ENCODE results near the gene KIAA1143.

KIAA1143 gene

DNA sequence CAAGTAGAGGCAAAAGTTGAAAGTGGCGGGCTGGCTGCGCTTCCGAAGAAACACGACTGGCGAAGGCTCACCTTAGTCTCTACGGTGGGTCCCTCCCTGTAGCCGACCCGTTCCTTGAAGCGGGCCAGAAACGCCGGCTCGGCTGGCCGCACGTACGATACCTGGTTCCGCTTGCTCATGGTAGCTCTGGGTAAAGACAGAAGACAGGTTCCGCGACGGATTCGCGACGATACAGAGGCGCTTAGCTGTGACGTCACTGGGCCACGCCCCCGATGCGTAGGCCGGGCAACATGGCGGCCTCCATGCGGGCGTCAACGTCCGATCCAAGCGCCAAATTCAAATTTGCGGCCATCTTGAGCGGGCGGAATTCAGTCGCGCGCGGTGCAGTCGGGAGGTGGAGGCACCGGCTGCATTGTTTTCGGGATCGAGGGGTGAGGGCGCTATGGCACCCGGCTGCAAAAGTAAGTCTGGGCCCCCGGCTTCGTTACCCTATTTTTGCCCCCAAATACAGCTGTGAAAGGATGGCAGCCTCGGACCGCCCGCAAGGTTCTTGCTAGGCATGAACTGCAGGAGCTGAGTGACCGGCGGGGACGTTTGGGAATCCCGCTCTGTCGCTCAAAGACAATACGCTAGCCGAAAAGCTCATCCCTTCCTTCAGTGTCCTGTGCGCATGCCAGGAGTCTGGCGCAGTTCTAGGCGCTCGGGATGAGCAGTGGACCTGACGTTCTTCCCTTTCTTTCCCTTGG lies at the start of gene KIAA1143, which contains the start of gene KIF15:
TSS of gene KIAA1143 (minus strand) at position 196 of the 746 bp plus-strand sequence. CDS start at position 179, 17 bp downstream.
TSS of gene KIF15 (plus strand) at position 371 of the 746 bp plus-strand sequence. CDS start at position 443, 72 bp downstream.
- DNase-seq (ENCODE audit: low spot score), result peak; percentile 89

DNA sequence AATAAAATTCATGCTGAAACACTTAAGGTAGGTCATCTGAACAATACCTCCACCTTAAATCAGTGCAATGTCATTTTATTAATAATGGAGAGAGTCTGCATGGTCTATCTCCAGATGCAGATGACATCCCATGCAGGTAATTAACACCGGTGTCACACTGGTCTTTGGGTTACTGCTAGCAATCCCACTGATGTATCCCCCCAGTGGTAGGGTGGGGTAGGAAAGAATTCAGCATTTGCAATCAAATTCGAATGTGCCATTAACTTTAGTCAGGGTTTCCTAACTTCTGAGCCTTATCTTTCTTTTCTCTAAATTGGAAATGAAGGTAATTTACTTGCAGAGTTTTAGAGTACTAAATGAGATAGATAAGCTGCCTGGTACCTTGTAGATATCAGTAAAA lies 44.5 kb upstream of the KIAA1143 start:
- no peak for DNase-seq (ENCODE audit: low spot score)

DNA sequence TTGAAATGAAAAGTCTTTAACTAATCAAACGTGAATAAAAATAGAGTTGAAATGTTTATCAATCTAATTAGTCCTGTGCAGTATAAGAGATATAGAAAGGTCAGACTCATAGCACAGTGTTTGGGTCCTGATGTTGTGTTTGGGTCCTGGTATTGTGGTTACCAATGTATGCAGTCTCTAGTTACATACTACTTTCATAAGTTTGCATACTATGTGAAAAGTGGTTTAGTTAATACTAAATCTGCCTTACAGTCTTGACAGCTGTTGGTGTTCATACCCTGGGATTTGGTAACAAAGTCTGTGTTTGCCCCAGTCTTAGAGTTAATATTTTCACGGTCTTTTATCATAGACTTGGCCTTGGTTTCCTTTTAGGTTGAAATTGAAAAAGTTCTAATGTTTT lies 41.9 kb upstream of the KIAA1143 start:
- no peak for DNase-seq (ENCODE audit: low spot score)

DNA sequence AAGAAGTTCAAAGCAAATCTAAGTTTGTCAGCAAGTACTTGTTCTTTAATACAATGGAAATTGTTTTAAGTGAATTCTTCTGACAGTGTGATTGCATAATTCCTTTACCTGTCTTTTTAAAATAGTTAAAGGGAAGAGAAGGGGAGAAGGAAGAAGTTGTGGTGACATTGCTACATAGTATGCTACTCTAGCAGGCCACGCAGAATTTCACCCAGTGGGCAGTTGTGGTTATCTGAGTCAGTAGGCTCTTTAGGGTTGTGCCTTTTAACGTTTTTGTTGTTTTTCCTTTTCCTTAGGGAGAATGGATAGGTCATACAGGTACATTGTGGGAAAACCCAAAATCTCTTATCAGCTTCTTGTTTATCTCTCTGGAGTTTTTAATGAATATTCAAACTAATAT lies 40.6 kb upstream of the KIAA1143 start:
- no peak for DNase-seq (ENCODE audit: low spot score)

DNA sequence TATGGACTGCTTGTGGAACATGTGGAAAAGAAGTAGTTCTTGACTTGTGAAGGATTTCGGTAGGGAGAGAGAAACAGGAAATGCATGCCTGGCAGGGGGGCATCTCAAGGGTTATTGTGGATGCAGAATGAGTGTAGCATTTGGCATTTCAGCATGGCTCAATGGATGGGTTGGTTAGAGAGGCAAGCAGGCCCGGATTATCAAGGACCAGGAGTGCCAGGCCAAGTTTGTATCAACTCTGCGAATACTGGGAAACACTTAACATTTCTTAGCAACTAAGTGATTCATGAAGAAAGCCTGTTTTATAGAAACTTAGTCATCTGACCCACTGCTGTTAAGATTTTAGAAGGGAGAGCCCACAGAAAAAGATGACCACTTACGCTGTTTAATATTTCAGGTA lies 33.8 kb upstream of the KIAA1143 start:
- no peak for DNase-seq (ENCODE audit: low spot score)

DNA sequence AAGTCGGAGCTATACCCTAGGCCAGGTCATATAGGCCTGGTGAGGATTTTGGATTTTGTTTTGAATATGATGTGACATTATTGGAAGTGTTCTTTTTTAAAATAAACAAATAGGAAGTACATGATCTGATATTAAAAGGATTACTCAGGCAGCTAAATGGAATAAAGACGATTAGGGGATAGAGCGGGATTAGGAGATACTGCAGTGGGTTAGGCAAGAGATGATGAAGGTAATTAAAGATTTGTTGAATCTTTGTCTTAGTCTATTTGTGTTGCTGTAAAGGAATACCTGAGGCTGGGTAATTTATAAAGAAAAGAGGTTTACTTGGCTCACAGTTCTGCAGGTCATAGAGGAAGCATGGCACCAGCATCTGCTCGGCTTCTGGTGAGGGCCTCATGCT lies 21.5 kb upstream of the KIAA1143 start:
- no peak for DNase-seq (ENCODE audit: low spot score)

DNA sequence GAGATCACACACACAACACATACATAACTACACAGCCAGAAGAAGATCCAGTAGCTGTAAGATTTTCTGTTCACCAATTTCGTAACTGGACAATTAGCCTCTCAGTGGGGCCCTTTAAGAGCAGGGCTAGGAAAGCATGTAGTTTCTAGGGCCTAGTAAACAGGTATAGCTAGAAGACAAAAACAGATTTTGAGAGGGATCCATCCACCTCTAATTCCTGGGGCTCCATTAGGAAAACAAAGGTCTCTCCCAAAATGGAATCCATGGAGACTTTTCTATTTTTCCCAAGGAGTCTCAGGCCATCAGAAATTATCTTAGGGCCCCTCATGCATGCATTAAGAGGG lies 10.7 kb upstream of the KIAA1143 start:
- DNase-seq (ENCODE audit: low spot score), result no peak

DNA sequence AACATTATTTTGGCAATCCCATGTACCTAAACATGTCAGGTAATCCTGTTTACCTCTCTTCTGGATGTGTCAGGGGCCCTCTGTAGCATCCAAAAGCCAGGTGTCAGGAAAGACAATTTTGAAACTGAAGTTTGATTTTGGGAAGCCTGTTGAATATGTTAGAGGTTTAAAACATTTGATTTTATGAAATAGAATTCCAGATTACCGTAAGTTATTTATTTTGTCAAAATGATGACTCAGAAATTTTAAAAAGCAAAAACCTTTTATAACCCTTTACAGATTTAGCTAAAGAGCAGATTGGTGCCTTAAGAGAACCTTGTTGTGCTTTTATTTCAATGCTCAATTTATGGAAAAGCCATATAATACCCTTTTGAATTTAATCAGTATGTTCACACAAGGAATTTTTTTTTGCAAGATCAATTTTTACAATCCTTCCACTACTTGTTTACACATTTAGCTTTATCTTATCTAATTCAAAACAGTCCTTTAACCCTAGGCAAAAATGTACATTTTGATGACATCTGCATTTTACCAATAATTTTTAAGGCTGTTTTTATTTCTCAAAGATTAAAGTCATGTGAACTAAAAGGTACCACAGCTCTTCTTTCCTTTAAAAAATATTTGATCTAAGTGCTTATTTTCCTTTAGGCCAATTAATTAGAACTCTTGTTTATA lies 10.1 kb upstream of the KIAA1143 start:
- no peak for DNase-seq (ENCODE audit: low spot score)

DNA sequence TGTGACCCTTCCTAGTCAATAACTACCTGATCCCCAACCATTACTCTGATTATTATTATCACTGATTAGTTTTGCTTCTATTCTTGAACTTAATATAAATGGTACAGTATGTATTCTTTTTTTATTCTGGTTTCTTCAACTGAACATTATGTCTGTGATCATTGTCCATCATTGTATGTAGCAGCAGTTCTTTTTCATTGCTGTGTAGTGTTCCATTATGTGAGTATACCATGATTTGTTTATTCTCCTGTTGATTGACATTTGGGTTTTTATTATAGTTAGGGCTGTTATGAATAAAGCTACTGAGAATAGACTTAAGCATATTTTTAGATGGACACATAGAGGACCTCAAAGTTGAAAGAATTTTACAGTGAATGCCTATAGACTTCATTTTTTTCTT lies 2.8 kb upstream of the KIAA1143 start:
- DNase-seq (ENCODE audit: low spot score), result no peak

DNA sequence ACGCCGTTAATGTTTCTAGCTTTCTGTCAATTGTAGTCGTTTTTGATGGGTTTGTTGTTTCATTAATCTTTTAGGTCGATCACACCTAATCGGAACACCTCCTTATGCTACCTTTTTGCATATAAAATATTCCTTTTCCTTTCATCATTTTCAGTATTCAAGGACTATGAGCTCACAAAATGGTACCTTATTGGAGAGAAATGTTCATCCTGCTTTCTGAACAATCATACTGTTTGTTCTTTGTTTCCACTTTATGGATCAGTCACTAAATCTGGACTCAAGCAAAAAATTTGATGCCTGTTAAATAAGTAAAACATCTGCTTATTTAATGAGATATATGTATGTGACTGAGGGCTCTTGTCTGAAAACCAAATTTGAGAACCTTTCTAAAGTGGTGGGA lies 1.3 kb upstream of the KIAA1143 start:
- no peak for DNase-seq (ENCODE audit: low spot score)

DNA sequence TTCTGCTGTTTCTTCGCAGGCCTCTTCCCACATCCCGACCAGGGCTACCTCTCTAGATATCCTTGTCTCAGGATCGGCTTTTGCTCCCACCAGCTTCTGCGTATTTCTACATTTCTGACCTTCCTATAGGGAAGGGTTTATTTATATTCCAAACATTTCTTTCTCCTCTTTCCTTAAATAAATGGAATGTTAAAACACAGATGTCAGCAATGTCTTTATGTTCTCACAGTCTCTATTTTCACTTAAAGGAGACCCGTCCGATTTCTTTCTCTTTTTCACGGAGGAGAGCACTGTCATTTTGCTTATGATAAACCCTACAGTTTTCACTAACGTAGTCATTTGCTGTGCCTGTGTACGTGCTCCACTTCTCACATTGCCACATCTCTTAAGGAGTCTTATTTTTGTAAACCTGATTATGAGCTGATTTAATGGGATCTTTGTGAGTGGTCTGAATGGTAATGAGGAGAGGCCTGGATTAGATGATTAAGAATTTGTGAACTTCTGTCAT lies 805 bp upstream of the KIAA1143 start:
- DNase-seq (ENCODE audit: low spot score), result no peak

DNA sequence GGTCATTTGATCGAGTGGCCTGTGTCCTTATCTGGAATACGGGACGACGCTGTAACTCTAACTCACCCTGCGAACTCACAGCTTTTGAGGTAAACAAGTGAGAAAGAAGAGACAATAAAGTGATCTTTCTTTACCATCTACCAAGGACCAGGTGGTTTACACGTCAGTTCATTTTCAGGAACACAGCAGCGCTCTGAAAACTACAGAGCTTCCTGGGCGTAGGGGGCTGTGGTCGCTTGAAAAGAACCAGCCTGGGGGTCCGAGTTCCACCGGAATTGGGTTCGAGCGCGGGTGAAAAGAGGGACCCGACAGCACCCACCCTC lies 357 bp downstream of the KIAA1143 start:
- DNase-seq (ENCODE audit: low spot score), result no peak

DNA sequence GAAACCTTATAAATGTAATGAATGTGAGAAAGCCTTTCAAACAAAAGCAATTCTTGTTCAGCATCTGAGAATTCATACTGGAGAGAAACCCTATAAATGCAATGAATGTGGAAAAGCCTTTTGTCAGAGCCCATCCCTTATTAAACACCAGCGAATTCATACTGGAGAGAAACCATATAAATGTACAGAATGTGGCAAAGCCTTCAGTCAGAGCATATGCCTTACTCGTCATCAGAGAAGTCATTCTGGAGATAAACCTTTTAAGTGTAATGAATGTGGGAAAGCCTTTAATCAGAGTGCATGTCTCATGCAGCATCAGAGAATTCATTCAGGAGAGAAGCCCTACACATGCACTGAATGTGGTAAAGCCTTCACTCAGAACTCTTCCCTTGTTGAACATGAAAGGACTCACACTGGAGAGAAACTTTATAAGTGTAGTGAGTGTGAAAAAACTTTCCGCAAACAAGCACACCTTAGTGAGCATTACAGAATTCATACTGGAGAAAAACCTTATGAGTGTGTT lies 26.7 kb downstream of the KIAA1143 start:
- no peak for DNase-seq (ENCODE audit: low spot score)

DNA sequence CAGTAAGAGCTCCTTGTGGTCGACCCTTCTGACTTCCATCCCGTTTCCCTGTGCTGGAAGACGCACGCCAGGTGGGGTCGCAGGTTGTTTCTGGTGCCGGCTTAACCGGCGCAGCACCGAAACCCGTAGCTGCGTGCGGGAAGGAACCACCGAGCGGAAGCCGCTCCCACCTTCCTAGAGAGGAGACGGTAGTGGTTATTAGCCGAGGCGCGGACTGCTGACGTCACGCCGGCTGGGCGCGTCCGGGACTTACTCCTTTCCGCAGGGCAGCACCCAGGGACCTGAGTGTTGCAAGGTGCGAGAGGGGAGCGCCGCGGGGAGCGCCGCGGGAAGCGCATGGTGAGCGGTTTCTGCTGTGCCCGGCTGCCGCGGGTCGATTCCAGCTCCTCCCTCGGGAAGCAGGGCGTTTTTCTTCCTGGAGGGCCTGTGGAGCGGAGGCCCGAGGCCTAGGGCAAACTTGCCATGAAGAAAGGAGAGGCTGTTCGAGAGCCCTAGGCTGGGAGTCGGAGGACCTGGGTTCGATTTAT lies 32.0 kb downstream of the KIAA1143 start, which contains the start of gene ZNF501:
TSS of gene ZNF501 (plus strand) at position 252 of the 527 bp plus-strand sequence. CDS start 4,787 bp downstream, outside the sequence.
- peak; percentile 68 for DNase-seq (ENCODE audit: low spot score)

DNA sequence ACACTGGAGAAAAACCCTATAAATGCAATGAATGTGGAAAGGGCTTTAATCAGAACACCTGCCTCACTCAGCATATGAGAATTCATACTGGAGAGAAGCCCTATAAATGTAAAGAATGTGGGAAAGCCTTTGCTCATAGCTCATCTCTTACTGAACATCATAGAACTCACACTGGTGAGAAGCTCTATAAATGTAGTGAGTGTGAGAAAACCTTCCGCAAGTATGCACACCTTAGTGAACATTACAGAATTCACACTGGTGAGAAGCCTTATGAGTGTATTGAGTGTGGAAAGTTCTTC lies 39.4 kb downstream of the KIAA1143 start:
- DNase-seq (ENCODE audit: low spot score), result no peak

DNA sequence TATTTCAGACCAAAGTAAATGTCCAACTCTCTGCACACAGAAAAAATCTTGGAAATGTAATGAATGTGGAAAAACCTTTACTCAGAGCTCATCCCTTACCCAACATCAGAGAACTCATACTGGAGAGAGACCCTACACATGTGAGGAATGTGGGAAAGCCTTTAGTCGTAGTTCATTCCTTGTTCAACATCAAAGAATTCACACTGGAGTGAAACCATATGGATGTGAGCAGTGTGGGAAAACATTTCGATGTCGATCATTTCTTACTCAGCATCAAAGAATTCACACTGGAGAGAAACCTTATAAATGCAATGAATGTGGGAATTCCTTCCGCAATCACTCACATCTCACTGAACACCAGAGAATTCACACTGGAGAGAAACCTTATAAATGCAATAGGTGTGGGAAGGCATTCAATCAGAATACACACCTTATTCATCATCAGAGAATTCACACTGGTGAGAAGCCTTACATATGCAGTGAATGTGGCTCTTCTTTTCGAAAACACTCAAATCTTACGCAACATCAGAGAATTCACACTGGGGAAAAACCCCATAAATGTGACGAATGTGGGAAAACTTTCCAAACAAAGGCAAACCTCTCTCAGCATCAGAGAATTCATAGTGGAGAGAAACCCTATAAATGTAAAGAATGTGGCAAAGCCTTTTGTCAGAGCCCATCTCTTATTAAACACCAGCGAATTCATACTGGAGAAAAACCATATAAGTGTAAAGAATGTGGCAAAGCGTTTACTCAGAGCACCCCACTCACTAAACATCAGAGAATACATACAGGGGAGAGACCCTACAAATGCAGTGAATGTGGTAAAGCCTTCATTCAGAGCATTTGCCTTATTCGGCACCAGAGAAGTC lies 40.0 kb downstream of the KIAA1143 start:
- no peak for DNase-seq (ENCODE audit: low spot score)

DNA sequence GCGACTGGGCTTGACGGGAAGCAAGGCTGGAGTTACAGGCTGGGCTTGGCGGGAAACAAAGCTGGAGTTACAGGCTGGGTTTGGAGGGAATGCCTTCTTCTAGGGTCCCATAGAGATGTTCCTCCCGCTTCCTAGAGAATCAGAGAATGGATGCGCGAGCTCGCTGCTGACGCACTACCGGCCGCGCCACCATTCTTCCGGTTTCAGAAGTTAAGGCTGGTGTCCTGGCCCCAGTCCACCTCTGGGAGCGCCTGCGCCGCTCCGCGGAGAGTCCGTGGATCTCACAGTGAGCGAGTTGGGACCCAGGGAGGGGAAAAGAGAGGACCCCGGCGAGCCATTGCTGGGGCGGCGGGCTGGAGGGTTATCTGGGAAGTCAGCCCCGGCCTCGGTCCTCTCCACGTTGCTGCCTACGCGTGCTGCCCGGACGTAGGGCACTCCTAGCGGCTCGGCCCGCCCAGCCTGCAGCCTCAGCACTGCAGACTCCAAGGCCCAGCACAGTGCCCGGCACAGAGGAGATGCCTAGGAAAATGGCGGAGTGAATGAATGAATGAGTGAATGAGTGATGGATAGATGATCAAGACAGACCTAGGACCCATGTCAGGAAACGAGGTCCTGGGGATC lies 48.9 kb downstream of the KIAA1143 start, which contains the start of gene ZNF502:
TSS of gene ZNF502 (plus strand) at position 206 of the 621 bp plus-strand sequence. CDS start 7,602 bp downstream, outside the sequence.
- peak; percentile 71 for DNase-seq (ENCODE audit: low spot score)

All from COLO829 (cell line).